Measurements from ENCODE around the gene NDUFV3.

- no peak for TF ChIP-seq CTCF (optimal IDR thresholded peaks at IDR 0.05 in 1 of 3, IDR thresholded peaks at IDR 0.05 in 1 of 3, conservative IDR thresholded peaks at IDR 0.05 in 1 of 3; ENCODE audit: extremely low read depth in 1 of 3, insufficient read depth in 2 of 3, low read length in 3 of 3)
- TF ChIP-seq EZH2 (IDR thresholded peaks at IDR 0.05; ENCODE audit: low read length) = no peak
These were observed at the start of gene NDUFV3 for GRCh38 chr21:42892931-42893755.
